OCI-LY1 (cell line): ENCODE results near the gene IRAG1.

Experiments
- H2AFZ ChIP-seq: fragments of 200-600 bp; sonication (generic), shearing (Covaris generic); 2 replicates; pipeline ENCODE4 v1.6.0; 2014; ENCODE audit warnings: antibody characterized with exemption, mild to moderate bottlenecking, low read length
- H3F3A ChIP-seq: fragments of 200-600 bp; sonication (generic), shearing (Covaris generic); 2 replicates; pipeline ENCODE4 v1.6.0; 2014; ENCODE audit warnings: mild to moderate bottlenecking, antibody characterized with exemption, low read length, moderate library complexity; ENCODE audit not compliant: insufficient read depth
- H3K27ac ChIP-seq: fragments of 200-600 bp; sonication (generic); 2 replicates; pipeline ENCODE4 v1.5.1; 2014; ENCODE audit warnings: low read length, mixed run types, mild to moderate bottlenecking, low read depth; ENCODE audit not compliant: poor library complexity, severe bottlenecking
- H3K27me3 ChIP-seq: fragments of 200-600 bp; sonication (generic); 2 replicates; pipeline ENCODE4 v1.6.0; 2014; ENCODE audit warnings: antibody characterized with exemption, mild to moderate bottlenecking, low read length, moderate library complexity; ENCODE audit not compliant: insufficient read depth
- H3K36me3 ChIP-seq: fragments of 200-600 bp; sonication (generic); 2 replicates; pipeline ENCODE4 v1.6.1; 2014; ENCODE audit warnings: mild to moderate bottlenecking, antibody characterized with exemption, low read length, moderate library complexity, mixed read lengths; ENCODE audit not compliant: insufficient read depth
- H3K4me1 ChIP-seq: fragments of 200-600 bp; sonication (generic); 2 replicates; pipeline ENCODE4 v1.5.1; 2014; ENCODE audit warnings: mild to moderate bottlenecking, low read length, moderate library complexity; ENCODE audit not compliant: insufficient read depth, severe bottlenecking
- H3K4me2 ChIP-seq: fragments of 200-600 bp; sonication (generic), shearing (Covaris generic); 2 replicates; pipeline ENCODE4 v1.6.1; 2014; ENCODE audit warnings: low read length
- H3K4me3 ChIP-seq: fragments of 200-600 bp; sonication (generic); 2 replicates; pipeline ENCODE4 v1.5.1; 2014; ENCODE audit warnings: low read length, low read depth, mild to moderate bottlenecking, mixed read lengths; ENCODE audit not compliant: poor library complexity, severe bottlenecking
- H3K79me2 ChIP-seq: fragments of 200-600 bp; shearing (Covaris generic); 2 replicates; pipeline ENCODE4 v1.6.1; 2016; ENCODE audit warnings: mixed run types, low read length, mixed read lengths; ENCODE audit not compliant: insufficient read depth
- H3K9ac ChIP-seq: fragments of 200-600 bp; sonication (generic), shearing (Covaris generic); 2 replicates; pipeline ENCODE4 v1.6.1; 2014; ENCODE audit warnings: mild to moderate bottlenecking, low read length, mixed read lengths
- H3K9me2 ChIP-seq: fragments of 200-600 bp; sonication (generic), shearing (Covaris generic); 2 replicates; pipeline ENCODE4 v1.6.1; 2014; ENCODE audit warnings: low read depth, mild to moderate bottlenecking, low read length, mixed read lengths
- H3K9me3 ChIP-seq: fragments of 200-600 bp; shearing (Covaris generic); 2 replicates; pipeline ENCODE4 v1.6.1; 2014; ENCODE audit warnings: low read length, mixed read lengths
- H4K20me1 ChIP-seq: fragments of 200-600 bp; sonication (generic), shearing (Covaris generic); 2 replicates; pipeline ENCODE4 v1.6.0; 2016; ENCODE audit warnings: mild to moderate bottlenecking, low read length; ENCODE audit not compliant: insufficient read depth
- CTCF ChIP-seq: fragments of 200-600 bp; sonication (generic), shearing (Covaris generic); IDR thresholded peaks from 2 replicates; pipeline ENCODE4 v1.5.1; 2017; ENCODE audit warnings: mild to moderate bottlenecking, antibody characterized with exemption, low read length, moderate library complexity, mixed read lengths
- EZH2 ChIP-seq: fragments of 200-600 bp; sonication (generic), shearing (Covaris generic); IDR thresholded peaks from 2 replicates; pipeline ENCODE4 v1.8.0; 2017; ENCODE audit warnings: borderline replicate concordance, mixed run types, mild to moderate bottlenecking, antibody characterized with exemption, low read length, moderate library complexity, mixed read lengths

Gene IRAG1

GRCh38 chr11:10728789-10729472, 35.4 kb upstream of the IRAG1 start:
- TF ChIP-seq EZH2 (no peak), CTCF (no peak)
- H3K9ac ChIP-seq, result no peak overlapping the region

GRCh38 chr11:10728154-10728553, 34.6 kb upstream of the IRAG1 start:
- no peaks in the 10 kb centered on the region for H3K4me1 ChIP-seq
- H3K9me2 ChIP-seq, result no peaks in the 10 kb centered on the region
- no peaks in the 10 kb centered on the region for H3K79me2 ChIP-seq
- no peak overlapping the region for H3K4me2 ChIP-seq
- H3K27me3 ChIP-seq, result peaks cover 4% of the 10 kb centered on the region; the same call in 1 of the 2 replicates
- H4K20me1 ChIP-seq, result no peaks in the 10 kb centered on the region
- H3K4me3 ChIP-seq, result no peak overlapping the region
- no peak overlapping the region for H3K9ac ChIP-seq
- no peaks in the 10 kb centered on the region for H3K9me3 ChIP-seq
- no peak for TF ChIP-seq EZH2
- TF ChIP-seq CTCF, result no peak
- H3F3A ChIP-seq, result no peaks in the 10 kb centered on the region
- H2AFZ ChIP-seq, result no peak overlapping the region
- H3K36me3 ChIP-seq, result no peaks in the 10 kb centered on the region
- H3K27ac ChIP-seq, result no peak overlapping the region

More at GRCh38 chr11:10728789-10729472, 35.4 kb upstream of the IRAG1 start:
- H3K79me2 ChIP-seq, result no peaks in the 10 kb centered on the region
- H3K4me1 ChIP-seq, result no peaks in the 10 kb centered on the region
- H3K27me3 ChIP-seq, result peaks cover 4% of the 10 kb centered on the region; the same call in 1 of the 2 replicates
- H3K36me3 ChIP-seq, result no peaks in the 10 kb centered on the region
- no peaks in the 10 kb centered on the region for H3K9me2 ChIP-seq
- H4K20me1 ChIP-seq, result no peaks in the 10 kb centered on the region
- H3F3A ChIP-seq, result no peaks in the 10 kb centered on the region
- H3K4me3 ChIP-seq, result no peak overlapping the region
- no peak overlapping the region for H3K4me2 ChIP-seq
- no peaks in the 10 kb centered on the region for H3K9me3 ChIP-seq
- H3K27ac ChIP-seq, result no peak overlapping the region
- no peak overlapping the region for H2AFZ ChIP-seq

- no peaks in the 10 kb centered on the region for H3K4me1 ChIP-seq
- TF ChIP-seq CTCF (no peak), EZH2 (no peak)
- no peaks in the 10 kb centered on the region for H3K9me2 ChIP-seq
- H4K20me1 ChIP-seq, result no peaks in the 10 kb centered on the region
- H3K4me2 ChIP-seq, result no peak overlapping the region
- no peak overlapping the region for H2AFZ ChIP-seq
- H3K9me3 ChIP-seq, result no peaks in the 10 kb centered on the region
- no peaks in the 10 kb centered on the region for H3K36me3 ChIP-seq
- H3K9ac ChIP-seq, result no peak overlapping the region
- no peak overlapping the region for H3K4me3 ChIP-seq
- H3K79me2 ChIP-seq, result no peaks in the 10 kb centered on the region
- H3F3A ChIP-seq, result no peaks in the 10 kb centered on the region
- H3K27me3 ChIP-seq, result peaks cover 4% of the 10 kb centered on the region; the same call in 1 of the 2 replicates
- no peak overlapping the region for H3K27ac ChIP-seq
Measured at GRCh38 chr11:10727146-10727851, 33.7 kb upstream of the IRAG1 start.
